ENCODE results near the gene RIBC1.

The RIBC1 gene

GRCh38 chrX:53445977-53446376, 23.3 kb downstream of the RIBC1 start:
- no peaks in the 10 kb centered on the region for H3K79me2 ChIP-seq (ENCODE audit: control insufficient read depth, low read length)

GRCh38 chrX:53447441-53447840, 24.8 kb downstream of the RIBC1 start:
- TF ChIP-seq CTCF (IDR thresholded peaks at IDR 0.05; ENCODE audit: low read depth, low read length, poor library complexity, severe bottlenecking) (no peak), EZH2phosphoT487 (IDR thresholded peaks at IDR 0.05; ENCODE audit: borderline replicate concordance, low read length) (no peak)
- Histone ChIP-seq H3K4me2 (ENCODE audit: low read length) (no peak overlapping the region), H3K9me2 (replicated peaks; ENCODE audit: control insufficient read depth, low read length) (no peaks in the 10 kb centered on the region), H3K4me1 (ENCODE audit: control insufficient read depth, low read length) (no peaks in the 10 kb centered on the region), H3F3A (ENCODE audit: control insufficient read depth, insufficient read depth) (no peaks in the 10 kb centered on the region), H3K36me3 (ENCODE audit: control insufficient read depth, low read length) (no peaks in the 10 kb centered on the region), H3K27me3 (ENCODE audit: control insufficient read depth, low read length) (no peaks in the 10 kb centered on the region), H3K79me2 (ENCODE audit: control insufficient read depth, low read length) (no peaks in the 10 kb centered on the region), H3K9me3 (ENCODE audit: control insufficient read depth, insufficient read depth, low read length) (no peaks in the 10 kb centered on the region), H3K27ac (ENCODE audit: low read depth, low read length) (no peak overlapping the region), H3K4me3 (ENCODE audit: low read length) (no peak overlapping the region), H4K20me1 (ENCODE audit: control insufficient read depth, insufficient read depth, low read depth, low read length) (no peaks in the 10 kb centered on the region)

More at GRCh38 chrX:53445977-53446376, 23.3 kb downstream of the RIBC1 start:
- H3K27me3 ChIP-seq (ENCODE audit: control insufficient read depth, low read length) = no peaks in the 10 kb centered on the region
- no peak overlapping the region for H3K27ac ChIP-seq (ENCODE audit: low read depth, low read length)
- TF ChIP-seq EZH2phosphoT487 (IDR thresholded peaks at IDR 0.05; ENCODE audit: borderline replicate concordance, low read length) (no peak), CTCF (IDR thresholded peaks at IDR 0.05; ENCODE audit: low read depth, low read length, poor library complexity, severe bottlenecking) (peak; percentile 61)
- no peak overlapping the region for H3K4me3 ChIP-seq (ENCODE audit: low read length)
- peaks cover 10% of the 10 kb centered on the region for H3K4me1 ChIP-seq (ENCODE audit: control insufficient read depth, low read length)
- H3K4me2 ChIP-seq (ENCODE audit: low read length) = no peak overlapping the region
- no peaks in the 10 kb centered on the region for H4K20me1 ChIP-seq (ENCODE audit: control insufficient read depth, insufficient read depth, low read depth, low read length)
- H3K36me3 ChIP-seq (ENCODE audit: control insufficient read depth, low read length) = no peaks in the 10 kb centered on the region
- no peaks in the 10 kb centered on the region for H3K9me3 ChIP-seq (ENCODE audit: control insufficient read depth, insufficient read depth, low read length)
- H3F3A ChIP-seq (ENCODE audit: control insufficient read depth, insufficient read depth) = no peaks in the 10 kb centered on the region
- no peaks in the 10 kb centered on the region for H3K9me2 ChIP-seq (replicated peaks; ENCODE audit: control insufficient read depth, low read length)

- TF ChIP-seq CTCF (IDR thresholded peaks at IDR 0.05; ENCODE audit: low read depth, low read length, poor library complexity, severe bottlenecking) (no peak), EZH2phosphoT487 (IDR thresholded peaks at IDR 0.05; ENCODE audit: borderline replicate concordance, low read length) (no peak)
- no peaks in the 10 kb centered on the region for H3K36me3 ChIP-seq (ENCODE audit: control insufficient read depth, low read length)
- no peak overlapping the region for H3K4me3 ChIP-seq (ENCODE audit: low read length)
- no peaks in the 10 kb centered on the region for H3K9me3 ChIP-seq (ENCODE audit: control insufficient read depth, insufficient read depth, low read length)
- H3K9me2 ChIP-seq (replicated peaks; ENCODE audit: control insufficient read depth, low read length) = no peaks in the 10 kb centered on the region
- H4K20me1 ChIP-seq (ENCODE audit: control insufficient read depth, insufficient read depth, low read depth, low read length) = no peaks in the 10 kb centered on the region
- no peaks in the 10 kb centered on the region for H3K27me3 ChIP-seq (ENCODE audit: control insufficient read depth, low read length)
- H3F3A ChIP-seq (ENCODE audit: control insufficient read depth, insufficient read depth) = no peaks in the 10 kb centered on the region
- H3K79me2 ChIP-seq (ENCODE audit: control insufficient read depth, low read length) = no peaks in the 10 kb centered on the region
- H3K27ac ChIP-seq (ENCODE audit: low read depth, low read length) = no peak overlapping the region
- no peaks in the 10 kb centered on the region for H3K4me1 ChIP-seq (ENCODE audit: control insufficient read depth, low read length)
- no peak overlapping the region for H3K4me2 ChIP-seq (ENCODE audit: low read length)
These were observed 27.0 kb downstream of the RIBC1 start for GRCh38 chrX:53449632-53450031.

GRCh38 chrX:53452812-53453211, 30.1 kb downstream of the RIBC1 start:
- Histone ChIP-seq H3K4me1 (ENCODE audit: control insufficient read depth, low read length) (no peaks in the 10 kb centered on the region), H3K9me3 (ENCODE audit: control insufficient read depth, insufficient read depth, low read length) (no peaks in the 10 kb centered on the region), H3K36me3 (ENCODE audit: control insufficient read depth, low read length) (no peaks in the 10 kb centered on the region), H3K79me2 (ENCODE audit: control insufficient read depth, low read length) (no peaks in the 10 kb centered on the region), H4K20me1 (ENCODE audit: control insufficient read depth, insufficient read depth, low read depth, low read length) (no peaks in the 10 kb centered on the region), H3K27me3 (ENCODE audit: control insufficient read depth, low read length) (no peaks in the 10 kb centered on the region), H3K9me2 (replicated peaks; ENCODE audit: control insufficient read depth, low read length) (no peaks in the 10 kb centered on the region), H3K4me3 (ENCODE audit: low read length) (no peak overlapping the region), H3K4me2 (ENCODE audit: low read length) (no peak overlapping the region), H3F3A (ENCODE audit: control insufficient read depth, insufficient read depth) (no peaks in the 10 kb centered on the region), H3K27ac (ENCODE audit: low read depth, low read length) (no peak overlapping the region)
- TF ChIP-seq EZH2phosphoT487 (IDR thresholded peaks at IDR 0.05; ENCODE audit: borderline replicate concordance, low read length) = no peak
- TF ChIP-seq CTCF (IDR thresholded peaks at IDR 0.05; ENCODE audit: low read depth, low read length, poor library complexity, severe bottlenecking) = no peak
